Body of pancreas (tissue), 4 donors: ENCODE measurements around the gene HLA-F.

Experiments used
- CTCF ChIP-seq, 7 experiments: fragments of 450-650 bp in 4 of 7; fragments of 200-600 bp in 3 of 7; sonication (generic) in 3 of 7; IDR thresholded peaks; one replicate each; pipeline ENCODE4 v1.5.1; 2016 to 2019; ENCODE audit warnings: antibody characterized with exemption in 7 of 7
- POLR2A ChIP-seq, 3 donors: fragments of 450-650 bp; IDR thresholded peaks; one replicate each; pipeline ENCODE4 v1.6.1; 2016; ENCODE audit warnings: antibody characterized with exemption in 3 of 3, mild to moderate bottlenecking in 2 of 3

- TF ChIP-seq CTCF (IDR thresholded peaks at IDR 0.05) (no peak), POLR2A (IDR thresholded peaks at IDR 0.05) (no peak)
Observed at GRCh38 chr6:29709188-29709587, 14.0 kb upstream of the HLA-F start.
